ENCODE results near the gene FGR. TPM values are rescaled to one million over a fixed set of nuclear protein-coding genes. Genes with fewer than 3 reads are reported as not detected.

Gene FGR
- total and polyA plus RNA-seq, 9 donors, result 1.4 to 2.5 (median 2.0) TPM

DNA sequence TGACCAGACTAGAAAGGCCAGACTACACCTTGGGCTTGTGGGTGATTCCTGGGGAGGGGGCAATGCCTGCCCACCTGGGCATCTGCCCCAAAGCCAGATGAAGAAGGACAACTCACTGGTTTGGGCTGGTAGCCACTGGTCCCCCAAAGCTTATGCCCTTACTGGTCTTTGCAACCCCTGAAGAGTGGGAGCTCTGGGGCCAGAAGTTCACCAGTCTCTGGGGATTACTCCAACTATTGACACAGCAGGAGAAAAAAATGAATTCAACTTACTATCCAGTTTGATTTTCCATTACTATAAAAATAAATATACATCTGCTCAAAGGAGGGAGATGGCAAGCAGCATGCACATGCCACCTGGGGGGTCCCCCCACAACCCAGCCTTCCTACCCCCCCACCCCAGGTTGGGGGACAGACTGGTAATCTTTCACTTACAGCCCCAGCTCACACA is 33.6 kb downstream of the FGR start:
- H3K27me3 ChIP-seq (ENCODE audit: control insufficient read depth, insufficient read depth, low read length), result no peaks in the 10 kb centered on the region
- peaks cover 78% of the 10 kb centered on the region for H3K4me1 ChIP-seq (ENCODE audit: control insufficient read depth, insufficient read depth, low read length)
- no peak for DNase-seq
- peak overlapping the region; percentile 96 for H3K4me3 ChIP-seq (ENCODE audit: low read length)
- H3K36me3 ChIP-seq (ENCODE audit: control insufficient read depth, insufficient read depth, low read length), result peaks cover 25% of the 10 kb centered on the region
- no peaks in the 10 kb centered on the region for H3K9me3 ChIP-seq (replicated peaks; ENCODE audit: control insufficient read depth, low read depth, low read length)
- peak overlapping the region; percentile 92 for H3K27ac ChIP-seq (ENCODE audit: low read length)

- DNase-seq, result peak; percentile 81
Observed at GRCh38 chr1:27600498-27601175, 34.3 kb downstream of the FGR start.

GRCh38 chr1:27599605-27600497 is 35.1 kb downstream of the FGR start:
- Histone ChIP-seq H3K27me3 (ENCODE audit: control insufficient read depth, insufficient read depth, low read length) (no peaks in the 10 kb centered on the region), H3K9me3 (replicated peaks; ENCODE audit: control insufficient read depth, low read depth, low read length) (no peaks in the 10 kb centered on the region), H3K27ac (ENCODE audit: low read length) (peak overlapping the region; percentile 94), H3K4me3 (ENCODE audit: low read length) (peak overlapping the region; percentile 4), H3K4me1 (ENCODE audit: control insufficient read depth, insufficient read depth, low read length) (peaks cover 79% of the 10 kb centered on the region), H3K36me3 (ENCODE audit: control insufficient read depth, insufficient read depth, low read length) (peaks cover 38% of the 10 kb centered on the region)
- WGBS (ENCODE audit: insufficient coverage), result 21% methylated on average over 5 of the region's 9 CpGs
- peak; percentile 59 for DNase-seq

More at GRCh38 chr1:27600498-27601175, 34.3 kb downstream of the FGR start:
- Histone ChIP-seq H3K27me3 (ENCODE audit: control insufficient read depth, insufficient read depth, low read length) (no peaks in the 10 kb centered on the region), H3K9me3 (replicated peaks; ENCODE audit: control insufficient read depth, low read depth, low read length) (no peaks in the 10 kb centered on the region), H3K27ac (ENCODE audit: low read length) (peak overlapping the region; percentile 94), H3K4me3 (ENCODE audit: low read length) (peak overlapping the region; percentile 96), H3K4me1 (ENCODE audit: control insufficient read depth, insufficient read depth, low read length) (peaks cover 79% of the 10 kb centered on the region), H3K36me3 (ENCODE audit: control insufficient read depth, insufficient read depth, low read length) (peaks cover 32% of the 10 kb centered on the region)
- 26% methylated on average over 3 of the region's 3 CpGs for WGBS (ENCODE audit: insufficient coverage)

DNA sequence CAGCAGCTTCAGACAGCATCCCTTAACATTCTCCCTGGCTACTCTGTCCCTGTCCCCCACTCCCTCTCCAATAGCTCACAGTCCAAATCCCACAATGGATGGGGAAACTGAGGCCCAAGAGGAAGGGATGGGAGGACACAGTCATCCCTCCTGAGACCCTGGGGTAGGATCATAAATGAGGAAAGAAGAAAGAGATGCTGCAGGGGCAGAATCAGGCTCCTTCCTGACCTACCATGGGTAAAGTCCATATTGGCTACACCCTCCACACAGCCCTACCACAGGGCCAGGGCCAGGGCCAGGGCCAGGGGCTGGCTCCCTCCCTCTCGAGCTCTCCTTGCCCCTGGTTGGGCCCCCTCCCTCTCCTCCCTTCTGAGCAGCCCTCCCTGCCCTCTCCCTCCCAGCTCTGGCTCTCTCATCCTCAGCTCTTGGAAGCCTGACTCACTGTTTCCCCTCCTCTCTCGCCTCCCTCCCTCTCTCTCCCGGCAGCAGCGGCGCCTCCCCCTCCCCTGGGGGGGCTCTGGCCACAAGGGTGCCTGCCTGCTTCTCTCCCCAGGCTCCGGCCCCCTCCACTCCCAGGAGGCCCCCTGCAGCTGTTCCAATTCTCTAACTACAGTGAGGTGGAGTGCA is 36.0 kb downstream of the FGR start:
- H3K36me3 ChIP-seq (ENCODE audit: control insufficient read depth, insufficient read depth, low read length), result peaks cover 46% of the 10 kb centered on the region

GRCh38 chr1:27598295-27598687 is 36.7 kb downstream of the FGR start:
- 15% methylated on average over 2 of the region's 3 CpGs for WGBS (ENCODE audit: insufficient coverage)
- DNase-seq, result peak; percentile 91
- no peaks in the 10 kb centered on the region for H3K9me3 ChIP-seq (replicated peaks; ENCODE audit: control insufficient read depth, low read depth, low read length)
- H3K4me1 ChIP-seq (ENCODE audit: control insufficient read depth, insufficient read depth, low read length), result peaks cover 87% of the 10 kb centered on the region
- no peak overlapping the region for H3K4me3 ChIP-seq (ENCODE audit: low read length)
- H3K36me3 ChIP-seq (ENCODE audit: control insufficient read depth, insufficient read depth, low read length), result peaks cover 50% of the 10 kb centered on the region
- H3K27me3 ChIP-seq (ENCODE audit: control insufficient read depth, insufficient read depth, low read length), result no peaks in the 10 kb centered on the region
- peak overlapping the region; percentile 94 for H3K27ac ChIP-seq (ENCODE audit: low read length)

More for the DNA sequence above, 36.0 kb downstream of the FGR start:
- H3K27me3 ChIP-seq (ENCODE audit: control insufficient read depth, insufficient read depth, low read length), result no peaks in the 10 kb centered on the region
- H3K27ac ChIP-seq (ENCODE audit: low read length), result peak overlapping the region; percentile 94
- 0% methylated on average over 6 of the region's 6 CpGs for WGBS (ENCODE audit: insufficient coverage)
- H3K4me3 ChIP-seq (ENCODE audit: low read length), result peak overlapping the region; percentile 4
- DNase-seq, result peak; percentile 96
- H3K9me3 ChIP-seq (replicated peaks; ENCODE audit: control insufficient read depth, low read depth, low read length), result no peaks in the 10 kb centered on the region
- H3K4me1 ChIP-seq (ENCODE audit: control insufficient read depth, insufficient read depth, low read length), result peaks cover 80% of the 10 kb centered on the region

- DNase-seq, result peak; percentile 93
- H3K4me1 ChIP-seq (ENCODE audit: control insufficient read depth, insufficient read depth, low read length), result peaks cover 93% of the 10 kb centered on the region
- no peaks in the 10 kb centered on the region for H3K9me3 ChIP-seq (replicated peaks; ENCODE audit: control insufficient read depth, low read depth, low read length)
- WGBS (ENCODE audit: insufficient coverage), result no CpG with 5 or more reads among the region's 7 CpGs
- H3K27ac ChIP-seq (ENCODE audit: low read length), result peak overlapping the region; percentile 94
- H3K27me3 ChIP-seq (ENCODE audit: control insufficient read depth, insufficient read depth, low read length), result no peaks in the 10 kb centered on the region
- peaks cover 53% of the 10 kb centered on the region for H3K36me3 ChIP-seq (ENCODE audit: control insufficient read depth, insufficient read depth, low read length)
- peak overlapping the region; percentile 7 for H3K4me3 ChIP-seq (ENCODE audit: low read length)
Observed at GRCh38 chr1:27597516-27598294, 37.3 kb downstream of the FGR start.

- H3K4me3 ChIP-seq (ENCODE audit: low read length), result no peak overlapping the region
- H3K9me3 ChIP-seq (replicated peaks; ENCODE audit: control insufficient read depth, low read depth, low read length), result no peaks in the 10 kb centered on the region
- H3K36me3 ChIP-seq (ENCODE audit: control insufficient read depth, insufficient read depth, low read length), result peaks cover 56% of the 10 kb centered on the region
- no peaks in the 10 kb centered on the region for H3K27me3 ChIP-seq (ENCODE audit: control insufficient read depth, insufficient read depth, low read length)
- DNase-seq, result no peak
- WGBS (ENCODE audit: insufficient coverage), result 54% methylated on average over 2 of the region's 4 CpGs
- H3K4me1 ChIP-seq (ENCODE audit: control insufficient read depth, insufficient read depth, low read length), result peaks cover 100% of the 10 kb centered on the region
- H3K27ac ChIP-seq (ENCODE audit: low read length), result peak overlapping the region; percentile 94
Observed at GRCh38 chr1:27596986-27597385, 38.0 kb downstream of the FGR start.

DNA sequence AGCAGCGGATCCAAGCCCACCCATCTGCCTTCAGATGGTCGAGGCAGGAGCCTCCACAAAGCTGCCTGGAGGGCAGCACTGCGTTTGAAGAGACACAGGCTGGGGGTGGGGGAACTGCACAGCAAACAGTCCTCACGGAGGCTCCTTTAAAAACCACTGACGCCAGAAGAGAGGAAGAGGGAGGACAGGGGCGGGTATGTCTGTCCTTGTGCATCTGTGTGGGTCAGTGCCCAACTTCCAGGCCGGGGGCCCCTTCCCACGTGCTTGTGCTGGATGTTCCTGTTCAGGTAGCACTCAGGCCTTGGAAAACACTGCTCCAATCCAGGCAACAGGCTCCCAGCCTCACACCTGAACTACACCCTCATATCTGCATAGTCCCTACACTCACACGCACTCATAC is 38.7 kb downstream of the FGR start:
- Histone ChIP-seq H3K36me3 (ENCODE audit: control insufficient read depth, insufficient read depth, low read length) (peaks cover 59% of the 10 kb centered on the region), H3K4me3 (ENCODE audit: low read length) (no peak overlapping the region), H3K9me3 (replicated peaks; ENCODE audit: control insufficient read depth, low read depth, low read length) (no peaks in the 10 kb centered on the region), H3K27ac (ENCODE audit: low read length) (peak overlapping the region; percentile 4), H3K4me1 (ENCODE audit: control insufficient read depth, insufficient read depth, low read length) (peaks cover 100% of the 10 kb centered on the region), H3K27me3 (ENCODE audit: control insufficient read depth, insufficient read depth, low read length) (no peaks in the 10 kb centered on the region)
- 27% methylated on average over 9 of the region's 9 CpGs for WGBS (ENCODE audit: insufficient coverage)
- peak; percentile 47 for DNase-seq

DNA sequence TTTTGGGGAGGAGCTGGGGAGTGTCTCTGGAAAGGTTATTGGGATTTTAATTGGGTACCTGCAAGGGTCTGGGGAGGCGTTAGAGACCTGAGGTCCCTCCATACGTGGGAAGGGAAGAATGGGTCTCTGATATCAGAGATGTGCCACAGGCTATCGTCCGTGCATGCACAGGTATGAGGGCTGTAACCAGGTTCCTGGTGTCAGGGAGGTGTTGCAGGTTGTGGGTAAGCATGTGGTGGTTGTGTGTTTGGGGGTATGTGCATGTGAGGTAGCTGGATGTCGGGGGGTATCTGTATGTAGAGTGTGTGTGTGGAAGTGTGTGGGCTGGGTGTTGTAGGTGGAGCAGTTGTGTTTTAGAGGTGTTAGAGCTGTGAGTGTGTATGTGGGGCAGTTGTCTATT is 39.4 kb downstream of the FGR start:
- Histone ChIP-seq H3K36me3 (ENCODE audit: control insufficient read depth, insufficient read depth, low read length) (peaks cover 66% of the 10 kb centered on the region), H3K4me3 (ENCODE audit: low read length) (no peak overlapping the region)
- 55% methylated on average over 5 of the region's 5 CpGs for WGBS (ENCODE audit: insufficient coverage)

More for the DNA sequence above, 39.4 kb downstream of the FGR start:
- Histone ChIP-seq H3K9me3 (replicated peaks; ENCODE audit: control insufficient read depth, low read depth, low read length) (no peaks in the 10 kb centered on the region), H3K27me3 (ENCODE audit: control insufficient read depth, insufficient read depth, low read length) (no peaks in the 10 kb centered on the region), H3K4me1 (ENCODE audit: control insufficient read depth, insufficient read depth, low read length) (peaks cover 100% of the 10 kb centered on the region), H3K27ac (ENCODE audit: low read length) (peak overlapping the region; percentile 43)
- no peak for DNase-seq
